ENCODE data around the gene TP53AIP1. TPM values are rescaled to one million over a fixed set of nuclear protein-coding genes. Genes with fewer than 3 reads are reported as not detected.

Gene TP53AIP1
- total and polyA plus RNA-seq, 9 donors, result 0.02 to 1.5 (median 0.31) TPM; not detected in 5

DNA sequence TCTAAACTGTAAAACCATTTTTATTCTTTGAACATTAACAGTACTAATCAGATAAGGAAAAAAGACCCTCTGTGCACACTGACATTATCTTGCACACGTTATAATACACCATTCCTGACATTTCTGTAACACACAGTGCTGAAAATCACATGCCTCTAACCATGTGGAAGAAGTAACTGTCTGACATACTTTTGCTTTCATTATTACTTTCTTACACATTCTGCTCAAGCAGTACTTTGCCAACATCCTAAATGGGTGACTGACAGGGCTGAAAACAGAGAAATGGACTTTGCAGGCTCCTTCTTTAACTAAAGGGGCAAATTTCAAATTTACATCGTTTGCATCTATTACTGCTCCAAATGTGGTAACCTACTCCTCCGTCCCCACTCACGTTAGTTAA, 22.8 kb upstream of the TP53AIP1 start:
- 35 to 41% (median 39%) methylated on average over 4 of the region's 4 CpGs for WGBS, 3 donors
- Histone ChIP-seq H3K9me3 (no peaks in the 10 kb centered on the region), H3K27ac (no peak overlapping the region), H3K4me3 (no peak overlapping the region), H3K27me3 (no peaks in the 10 kb centered on the region), H3K36me3 (no peaks in the 10 kb centered on the region), H3K4me1 (ENCODE audit: insufficient read depth) (no peaks in the 10 kb centered on the region)
- TF ChIP-seq, protein P1, sequence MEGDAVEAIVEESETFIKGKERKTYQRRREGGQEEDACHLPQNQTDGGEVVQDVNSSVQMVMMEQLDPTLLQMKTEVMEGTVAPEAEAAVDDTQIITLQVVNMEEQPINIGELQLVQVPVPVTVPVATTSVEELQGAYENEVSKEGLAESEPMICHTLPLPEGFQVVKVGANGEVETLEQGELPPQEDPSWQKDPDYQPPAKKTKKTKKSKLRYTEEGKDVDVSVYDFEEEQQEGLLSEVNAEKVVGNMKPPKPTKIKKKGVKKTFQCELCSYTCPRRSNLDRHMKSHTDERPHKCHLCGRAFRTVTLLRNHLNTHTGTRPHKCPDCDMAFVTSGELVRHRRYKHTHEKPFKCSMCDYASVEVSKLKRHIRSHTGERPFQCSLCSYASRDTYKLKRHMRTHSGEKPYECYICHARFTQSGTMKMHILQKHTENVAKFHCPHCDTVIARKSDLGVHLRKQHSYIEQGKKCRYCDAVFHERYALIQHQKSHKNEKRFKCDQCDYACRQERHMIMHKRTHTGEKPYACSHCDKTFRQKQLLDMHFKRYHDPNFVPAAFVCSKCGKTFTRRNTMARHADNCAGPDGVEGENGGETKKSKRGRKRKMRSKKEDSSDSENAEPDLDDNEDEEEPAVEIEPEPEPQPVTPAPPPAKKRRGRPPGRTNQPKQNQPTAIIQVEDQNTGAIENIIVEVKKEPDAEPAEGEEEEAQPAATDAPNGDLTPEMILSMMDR (IDR thresholded peaks at IDR 0.05), result no peak
- TF ChIP-seq POLR2A (IDR thresholded peaks at IDR 0.05) (no peak), EP300 (IDR thresholded peaks at IDR 0.05) (no peak)
- no peak for DNase-seq
- intact Hi-C loops (cut with DNase I), result no loop called here

DNA sequence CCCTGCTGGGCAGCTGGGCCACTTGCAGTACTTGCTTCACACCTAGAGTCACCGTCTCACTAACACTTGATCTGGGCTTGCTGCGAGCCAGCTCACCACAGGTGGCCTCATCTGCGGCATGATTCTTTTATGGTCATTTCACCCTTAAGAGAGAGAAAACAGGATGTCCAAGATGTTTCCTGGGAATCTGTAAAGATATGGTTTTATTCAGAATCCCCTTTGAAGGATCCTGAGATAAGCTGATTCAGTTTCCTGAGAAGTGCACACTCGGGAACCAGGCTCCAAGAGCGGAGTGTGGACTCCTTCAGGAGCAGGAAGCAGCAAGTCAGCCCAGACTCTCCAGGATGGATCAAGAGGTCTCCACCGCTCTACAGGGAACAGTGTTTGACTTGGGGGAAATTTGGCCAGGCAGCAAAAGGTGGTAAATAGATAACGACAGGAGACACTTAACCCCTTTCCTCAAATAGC, 21.8 kb upstream of the TP53AIP1 start:
- Histone ChIP-seq H3K27me3 (no peaks in the 10 kb centered on the region), H3K4me3 (no peak overlapping the region), H3K9me3 (no peaks in the 10 kb centered on the region), H3K27ac (no peak overlapping the region), H3K36me3 (no peaks in the 10 kb centered on the region), H3K4me1 (ENCODE audit: insufficient read depth) (no peaks in the 10 kb centered on the region)
- TF ChIP-seq, protein P1 (IDR thresholded peaks at IDR 0.05), result no peak
- TF ChIP-seq POLR2A (IDR thresholded peaks at IDR 0.05) (no peak), EP300 (IDR thresholded peaks at IDR 0.05) (no peak)
- WGBS, 3 donors, result 87 to 90% (median 89%) methylated on average over 7 of the region's 7 CpGs
- intact Hi-C loops (cut with DNase I), result no loop called here
- DNase-seq, result no peak

DNA sequence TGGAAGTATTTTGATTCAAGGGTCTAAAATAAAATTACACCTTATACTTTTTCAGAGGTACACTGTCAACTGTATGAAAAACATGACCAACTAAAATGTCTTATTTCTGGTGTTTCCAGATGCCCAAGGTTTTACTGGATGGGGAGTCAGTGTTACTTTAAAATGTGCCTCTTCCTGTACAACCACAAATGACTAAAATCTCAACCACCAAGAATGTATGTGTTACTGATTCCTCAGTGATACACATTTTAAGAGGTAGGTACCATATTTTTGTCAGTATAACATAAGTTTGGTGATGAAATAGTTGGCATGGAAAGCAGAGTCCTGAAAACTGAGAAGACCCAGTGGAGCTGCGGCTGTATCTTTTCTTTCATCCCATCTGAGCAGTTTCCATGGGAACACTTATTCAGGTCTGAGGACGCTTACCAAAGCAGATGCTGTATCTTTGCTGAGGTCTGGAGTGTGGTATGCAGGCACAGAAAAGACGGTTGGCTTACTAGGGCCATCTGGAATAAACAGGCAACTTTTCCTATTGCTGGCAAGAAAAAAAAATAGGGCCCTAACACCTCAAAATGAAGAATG, 21.2 kb upstream of the TP53AIP1 start:
- H3K27me3 ChIP-seq, result no peaks in the 10 kb centered on the region
- no peaks in the 10 kb centered on the region for H3K36me3 ChIP-seq
- no peak overlapping the region for H3K4me3 ChIP-seq
- TF ChIP-seq POLR2A (IDR thresholded peaks at IDR 0.05) (no peak), EP300 (IDR thresholded peaks at IDR 0.05) (no peak)
- TF ChIP-seq, protein P1 (IDR thresholded peaks at IDR 0.05), result no peak
- 76 to 90% (median 84%) methylated on average over 3 of the region's 3 CpGs for WGBS, 3 donors
- no peak for DNase-seq
- no peak overlapping the region for H3K27ac ChIP-seq
- H3K9me3 ChIP-seq, result no peaks in the 10 kb centered on the region
- H3K4me1 ChIP-seq (ENCODE audit: insufficient read depth), result no peaks in the 10 kb centered on the region
- intact Hi-C loops (cut with DNase I), result no loop called here

DNA sequence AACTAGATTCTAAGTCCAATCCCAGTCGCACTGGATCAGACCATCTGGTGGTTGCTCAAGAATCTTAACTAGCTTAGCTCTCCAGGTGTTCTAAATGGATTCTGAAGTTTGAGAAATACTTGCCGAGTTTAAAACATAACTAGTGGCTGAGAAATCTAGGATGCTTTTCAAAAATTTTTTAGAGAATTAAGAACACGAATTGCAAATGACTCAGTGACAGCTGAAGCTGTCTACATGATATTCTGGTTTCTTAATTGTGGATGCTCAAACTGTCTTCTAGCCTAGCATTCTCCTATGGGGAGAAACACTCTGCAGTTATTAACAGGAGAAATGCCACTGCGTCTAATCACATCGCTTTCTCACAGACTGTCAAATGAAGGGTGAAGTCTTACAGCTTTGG, 20.2 kb upstream of the TP53AIP1 start:
- WGBS, 3 donors, result 82 to 86% (median 84%) methylated on average over 5 of the region's 5 CpGs
- Histone ChIP-seq H3K27me3 (no peaks in the 10 kb centered on the region), H3K36me3 (no peaks in the 10 kb centered on the region), H3K9me3 (no peaks in the 10 kb centered on the region), H3K4me3 (no peak overlapping the region), H3K27ac (no peak overlapping the region), H3K4me1 (ENCODE audit: insufficient read depth) (no peaks in the 10 kb centered on the region)
- TF ChIP-seq, protein P1 (IDR thresholded peaks at IDR 0.05), result no peak
- no peak for TF ChIP-seq POLR2A (IDR thresholded peaks at IDR 0.05)
- TF ChIP-seq EP300 (IDR thresholded peaks at IDR 0.05), result no peak
- no peak for DNase-seq
- intact Hi-C loops (cut with DNase I), result no loop called here

Data from ovary (tissue), 9 donors.